Fibroblast of skin of right quadriceps (primary cell): ENCODE data around the gene SUMO2.
"Not testable (repeated sequence)": the region's sequence is repeated elsewhere in the genome, so short reads cannot be mapped to it uniquely, and the experiment has no call there.

ENCODE experiments used
- DNase-seq: peaks from one replicate; pipeline ENCODE4 v3.0.0-alpha.2; 2013

SUMO2 gene

DNA sequence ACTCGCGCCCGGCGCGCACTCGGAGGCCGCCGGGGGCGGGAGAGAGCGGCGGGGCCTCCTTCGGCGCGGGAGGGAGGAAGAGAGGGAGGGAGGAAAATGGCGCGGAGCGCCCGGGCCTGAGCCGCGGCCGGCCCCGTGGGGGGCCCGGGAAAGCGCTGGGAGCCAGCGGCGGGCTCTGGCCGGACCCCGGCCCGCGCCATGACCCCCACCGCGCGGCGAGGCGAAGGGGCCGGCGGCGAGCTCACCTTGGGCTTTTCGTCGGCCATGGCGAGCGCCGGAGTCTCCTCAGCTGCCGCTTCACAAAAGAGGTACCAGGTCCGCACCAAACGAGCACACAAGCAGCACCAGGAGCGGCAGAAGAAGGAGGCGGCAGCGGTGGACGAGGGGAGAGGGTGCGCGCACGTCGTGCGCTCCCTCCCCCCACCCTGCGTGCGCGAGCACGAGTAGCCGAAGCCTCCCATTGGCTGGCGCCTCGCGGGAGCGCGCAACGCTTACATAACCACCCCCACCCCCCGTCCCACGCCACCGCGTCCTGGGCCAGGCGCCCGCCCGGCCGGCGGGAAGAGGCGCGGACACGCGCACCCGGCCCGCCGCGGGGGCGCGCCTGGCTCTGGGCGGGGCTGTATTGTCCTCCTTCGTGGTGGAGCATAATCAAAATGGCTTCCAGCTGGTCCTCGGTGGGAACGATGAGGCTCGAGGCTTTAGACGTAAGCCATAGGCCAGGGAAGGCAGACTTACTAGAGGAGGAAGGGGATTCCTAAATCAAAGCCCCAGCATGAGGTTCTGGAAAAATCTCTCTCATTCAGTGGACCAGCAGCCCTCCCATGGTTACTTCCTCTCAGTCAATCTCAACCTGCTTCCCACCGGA lies at the start of gene SUMO2:
Gene SUMO2 (minus strand): TSS at position 391 of the 868 bp plus-strand sequence. CDS start 125 bp downstream, at position 266.
- peak; percentile 96 for DNase-seq

DNA sequence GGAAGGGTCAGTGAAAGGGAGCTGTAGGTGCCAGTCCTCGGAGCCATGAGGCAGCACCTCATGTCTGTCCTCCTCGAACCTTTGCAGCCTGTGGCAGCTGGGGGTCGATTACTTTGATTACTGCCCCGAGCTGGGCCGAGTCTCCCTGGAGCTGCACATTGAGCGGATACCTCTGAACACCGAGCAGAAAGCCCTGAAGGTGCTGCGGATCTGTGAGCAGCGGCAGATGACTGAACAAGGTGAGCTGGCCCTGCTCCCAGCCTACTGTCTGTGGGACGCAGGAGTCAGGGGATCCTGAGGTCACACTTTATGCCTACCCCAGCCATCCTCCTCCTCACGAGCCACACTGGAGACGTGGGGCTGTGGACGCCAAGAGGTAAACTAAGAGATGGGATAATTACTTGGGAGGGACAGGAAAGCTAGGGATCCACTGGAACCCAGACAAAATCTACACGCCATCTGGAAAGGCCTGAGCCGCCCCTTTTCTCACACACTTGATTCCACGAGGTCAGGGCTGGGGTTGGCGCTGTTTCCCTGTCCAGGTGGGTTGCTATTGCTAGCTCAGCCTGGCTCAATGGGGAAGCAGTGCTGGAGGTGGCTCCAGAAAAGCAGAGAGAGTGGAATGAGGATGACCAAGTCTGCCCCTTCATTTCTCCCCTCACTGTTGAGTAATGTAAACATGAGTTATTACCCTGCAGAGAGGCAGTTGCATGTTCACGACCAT lies 49.1 kb upstream of the SUMO2 start:
- DNase-seq = no peak

DNA sequence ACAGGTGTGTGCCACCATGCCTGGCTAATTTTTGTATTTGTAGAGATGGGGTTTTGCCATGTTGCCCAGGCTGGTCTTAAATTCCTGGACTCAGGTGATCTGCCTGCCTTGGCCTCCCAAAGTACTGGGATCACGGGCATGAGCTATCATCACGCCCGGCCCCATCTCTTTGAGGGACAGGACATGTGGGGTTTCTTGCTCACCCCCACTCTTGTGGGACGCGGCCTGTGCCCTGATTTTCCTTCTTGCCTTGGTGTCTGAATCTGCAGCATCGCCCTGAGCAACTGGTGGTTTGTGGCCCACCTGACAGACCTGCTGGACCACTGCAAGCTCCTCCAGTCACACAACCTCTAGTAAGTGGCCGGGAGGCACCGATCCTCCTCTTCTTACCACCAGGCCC lies 48.3 kb upstream of the SUMO2 start:
- no peak for DNase-seq

DNA sequence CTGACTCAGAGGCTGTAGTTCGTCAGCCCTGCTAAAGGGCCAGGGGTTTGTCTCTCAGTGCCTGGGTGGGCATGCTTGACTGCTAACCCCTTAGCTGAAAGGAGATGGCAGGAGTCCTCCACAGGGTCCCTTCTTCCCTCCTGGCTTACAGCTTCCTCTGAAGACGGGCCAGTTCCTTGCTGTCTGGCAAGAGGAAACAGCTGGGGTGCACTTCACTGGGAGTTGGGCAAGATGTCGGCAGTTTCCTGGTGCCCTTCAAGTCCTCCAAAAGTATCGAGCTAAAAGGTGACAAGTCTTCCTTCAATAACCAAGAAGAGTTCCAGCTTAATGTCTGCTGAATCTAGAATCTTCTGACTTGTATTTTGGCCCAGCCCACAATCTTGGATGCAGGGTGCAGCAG lies 46.1 kb upstream of the SUMO2 start:
- DNase-seq = no peak

GRCh38 chr17:75228305-75228704 lies 45.5 kb upstream of the SUMO2 start:
- DNase-seq = no peak

- DNase-seq = no peak
These were observed 45.0 kb upstream of the SUMO2 start for GRCh38 chr17:75227729-75228128.

DNA sequence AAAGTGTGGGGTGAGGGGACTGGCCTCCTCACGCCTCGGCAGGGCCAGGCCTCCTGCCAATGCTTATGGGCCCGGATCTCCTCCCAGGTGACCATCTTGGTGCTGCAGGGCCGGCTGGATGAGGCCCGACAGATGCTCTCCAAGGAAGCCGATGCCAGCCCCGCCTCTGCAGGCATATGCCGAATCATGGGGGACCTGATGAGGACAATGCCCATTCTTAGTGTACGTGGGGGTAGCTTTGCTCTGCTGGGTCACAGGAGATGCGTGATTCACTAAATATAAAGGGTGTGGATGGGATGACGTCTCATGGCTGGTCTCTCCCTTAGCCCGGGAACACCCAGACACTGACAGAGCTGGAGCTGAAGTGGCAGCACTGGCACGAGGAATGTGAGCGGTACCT lies 42.3 kb upstream of the SUMO2 start:
- DNase-seq = no peak

DNA sequence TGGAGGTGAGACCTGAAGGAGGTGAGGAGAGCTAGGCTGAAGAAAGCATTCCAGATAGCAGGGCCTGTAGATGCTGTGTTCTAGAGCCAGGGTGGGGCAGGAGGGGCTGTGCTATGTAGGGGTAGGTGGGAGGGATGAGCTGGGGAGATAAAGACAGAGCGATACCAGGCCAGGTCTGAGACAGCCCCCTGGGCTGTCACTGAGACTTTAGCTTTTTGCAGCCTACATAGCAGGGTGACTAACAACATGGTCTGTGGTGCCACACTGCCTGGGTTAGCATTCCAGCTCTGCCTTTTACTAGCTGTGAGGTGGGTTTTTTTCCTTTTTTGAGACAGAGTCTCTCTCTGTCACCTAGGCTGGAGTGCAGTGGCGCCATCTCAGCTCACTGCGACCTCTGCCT lies 37.1 kb upstream of the SUMO2 start:
- no peak for DNase-seq

DNA sequence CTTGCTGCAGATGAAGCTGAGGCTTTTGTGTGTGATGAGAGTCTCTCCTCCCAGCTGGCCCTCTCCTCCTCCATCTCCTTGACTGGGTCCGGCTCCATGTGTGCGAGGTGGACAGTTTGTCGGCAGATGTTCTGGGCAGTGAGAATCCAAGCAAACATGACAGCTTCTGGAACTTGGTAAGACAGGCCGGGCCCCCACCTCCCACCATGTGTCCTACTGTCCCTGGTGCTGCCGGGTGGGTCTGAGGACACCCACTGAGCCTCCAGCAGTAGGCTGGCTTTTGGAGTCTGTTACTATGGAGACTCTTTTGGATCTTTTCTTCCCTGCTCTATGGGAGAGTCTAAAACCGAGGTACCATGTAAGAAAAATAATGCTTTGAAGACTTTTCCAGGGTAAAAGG lies 35.4 kb upstream of the SUMO2 start:
- no peak for DNase-seq

DNA sequence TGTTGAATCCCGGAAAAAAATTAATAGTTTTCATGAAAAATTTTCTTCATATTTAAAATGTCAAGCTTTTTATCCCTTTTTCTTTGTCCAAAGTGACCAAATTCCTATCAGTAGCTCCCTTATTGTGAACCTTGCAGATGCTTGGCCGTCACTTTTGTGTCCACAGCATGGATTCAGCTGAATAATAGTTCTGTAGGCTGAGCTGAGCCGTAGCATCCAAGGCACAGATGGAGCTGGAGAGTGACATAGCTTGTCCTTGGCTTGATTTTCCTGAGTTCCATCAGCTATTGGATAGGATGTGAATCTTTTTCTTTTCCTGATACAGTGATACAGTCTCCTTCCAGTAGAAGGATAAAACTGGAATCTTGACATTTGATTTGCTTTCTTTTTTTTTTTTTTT lies 26.3 kb upstream of the SUMO2 start:
- no peak for DNase-seq

- no peak for DNase-seq
These were observed 25.4 kb upstream of the SUMO2 start for GRCh38 chr17:75208161-75208560.

GRCh38 chr17:75207760-75208159 lies 25.0 kb upstream of the SUMO2 start:
- no peak for DNase-seq

DNA sequence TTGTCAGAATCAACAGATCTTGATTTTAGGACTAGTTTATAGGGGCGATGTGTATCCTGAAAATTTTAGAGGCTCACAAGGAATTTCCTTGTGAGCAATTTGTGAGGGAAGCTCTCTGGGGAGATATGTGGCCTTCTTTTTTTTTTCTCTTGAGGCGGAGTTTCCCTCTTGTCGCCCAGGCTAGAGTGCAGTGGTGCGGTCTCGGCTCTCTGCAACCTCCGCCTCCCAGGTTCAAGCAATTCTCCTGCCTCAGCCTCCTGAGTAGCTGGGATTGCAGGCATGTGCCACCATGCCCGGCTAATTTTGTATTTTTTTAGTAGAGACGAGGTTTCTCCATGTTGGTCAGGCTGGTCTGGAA lies 24.3 kb upstream of the SUMO2 start:
- not testable (repeated sequence) for DNase-seq

- DNase-seq = no peak
These were observed 23.0 kb upstream of the SUMO2 start for GRCh38 chr17:75205793-75206163.

DNA sequence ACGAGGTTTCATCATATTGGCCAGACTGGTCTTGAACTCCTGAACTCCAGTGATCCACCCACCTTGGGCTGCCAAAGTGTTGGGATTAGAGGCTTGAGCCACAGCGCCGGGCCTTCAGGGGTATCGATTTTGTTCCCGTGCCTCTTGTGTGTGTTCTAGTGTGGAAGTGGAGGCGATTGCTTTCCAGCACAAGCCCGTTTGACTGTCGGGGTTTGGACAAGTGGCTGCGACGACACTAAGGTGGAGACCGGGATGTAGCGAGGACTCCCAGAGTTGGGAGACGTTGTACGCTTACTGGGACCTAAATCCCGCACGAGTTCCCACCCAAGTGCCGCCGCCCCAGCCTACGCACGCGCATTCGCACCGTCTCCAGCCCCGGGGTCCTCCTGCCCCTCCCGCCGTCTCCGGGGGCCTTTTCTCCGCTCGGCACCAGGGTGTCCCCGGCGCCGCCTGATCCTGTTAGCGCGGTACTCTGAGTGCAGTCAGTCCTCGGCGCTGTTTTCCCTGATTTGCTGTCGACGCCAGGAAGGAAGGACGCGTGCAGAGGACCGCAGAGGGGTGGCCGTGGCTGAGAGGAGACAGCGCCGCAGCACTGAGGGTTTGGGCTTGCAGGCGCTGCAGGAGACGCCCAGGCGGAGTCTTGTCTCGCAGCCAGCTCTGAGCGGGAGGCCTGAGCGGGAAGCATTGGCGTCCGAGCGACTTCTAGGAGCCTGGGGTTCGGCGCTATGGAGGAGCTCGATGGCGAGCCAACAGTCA lies 22.5 kb upstream of the SUMO2 start, which contains the start of gene NUP85:
Gene NUP85 (plus strand): TSS at position 643 of the 756 bp plus-strand sequence. CDS start 83 bp downstream, at position 726.
- DNase-seq = peak; percentile 93

DNA sequence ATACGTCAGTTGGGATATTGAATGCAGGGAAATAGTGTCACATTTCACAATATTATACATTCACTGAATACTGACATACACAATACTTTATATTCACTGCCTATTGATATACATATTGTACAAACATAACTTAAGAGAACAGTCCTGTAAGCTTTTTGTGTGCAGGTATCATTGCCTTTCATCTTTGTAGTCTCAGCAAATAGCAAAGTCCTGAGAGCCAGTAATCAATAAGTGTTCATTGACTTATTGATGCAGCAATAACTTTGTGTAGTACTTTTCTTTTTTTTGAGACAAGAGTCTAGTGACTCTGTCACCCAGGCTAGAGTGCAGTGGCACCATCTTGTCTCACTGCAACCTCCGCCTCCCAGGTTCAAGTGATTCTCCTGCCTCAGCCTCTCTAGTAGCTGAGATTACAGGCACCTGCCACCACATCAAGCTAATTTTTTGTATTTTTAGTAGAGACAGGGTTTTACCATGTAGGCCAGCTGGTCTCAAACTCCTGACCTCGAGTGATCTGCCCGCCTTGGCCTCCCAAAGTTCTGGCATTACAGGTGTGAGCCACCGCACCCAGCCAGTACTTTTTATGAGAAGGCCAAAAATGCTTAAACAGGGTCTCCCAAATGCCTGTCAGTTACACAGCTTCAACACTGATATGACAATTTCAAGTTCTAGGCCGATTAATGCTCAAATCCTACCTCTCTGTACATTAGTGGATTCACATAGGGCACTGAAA lies 17.3 kb upstream of the SUMO2 start:
- no peak for DNase-seq

DNA sequence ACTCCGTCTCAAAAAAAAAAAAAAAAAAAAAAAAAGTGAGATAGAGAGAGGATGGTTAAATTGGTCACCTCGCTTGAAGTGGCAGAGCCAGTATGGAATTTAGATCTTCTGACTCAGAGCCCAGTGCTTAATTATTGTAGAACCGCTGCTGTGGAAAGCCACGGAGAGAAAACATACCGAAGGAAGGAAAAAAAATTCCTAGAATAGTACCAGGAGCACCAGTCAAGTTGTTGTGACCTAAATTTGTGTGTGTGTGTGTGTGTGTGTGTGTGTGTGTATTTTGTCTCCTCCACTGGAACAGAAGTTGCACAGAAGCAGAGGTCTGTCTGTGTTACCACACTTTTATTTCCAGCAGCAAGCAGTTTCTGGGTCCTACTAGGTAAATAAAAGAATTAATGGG lies 12.1 kb upstream of the SUMO2 start:
- DNase-seq = peak; percentile 55

GRCh38 chr17:75191584-75191983 lies 8.8 kb upstream of the SUMO2 start:
- DNase-seq = peak; percentile 48

- DNase-seq = no peak
These were observed 5.9 kb upstream of the SUMO2 start for GRCh38 chr17:75188614-75189013.

DNA sequence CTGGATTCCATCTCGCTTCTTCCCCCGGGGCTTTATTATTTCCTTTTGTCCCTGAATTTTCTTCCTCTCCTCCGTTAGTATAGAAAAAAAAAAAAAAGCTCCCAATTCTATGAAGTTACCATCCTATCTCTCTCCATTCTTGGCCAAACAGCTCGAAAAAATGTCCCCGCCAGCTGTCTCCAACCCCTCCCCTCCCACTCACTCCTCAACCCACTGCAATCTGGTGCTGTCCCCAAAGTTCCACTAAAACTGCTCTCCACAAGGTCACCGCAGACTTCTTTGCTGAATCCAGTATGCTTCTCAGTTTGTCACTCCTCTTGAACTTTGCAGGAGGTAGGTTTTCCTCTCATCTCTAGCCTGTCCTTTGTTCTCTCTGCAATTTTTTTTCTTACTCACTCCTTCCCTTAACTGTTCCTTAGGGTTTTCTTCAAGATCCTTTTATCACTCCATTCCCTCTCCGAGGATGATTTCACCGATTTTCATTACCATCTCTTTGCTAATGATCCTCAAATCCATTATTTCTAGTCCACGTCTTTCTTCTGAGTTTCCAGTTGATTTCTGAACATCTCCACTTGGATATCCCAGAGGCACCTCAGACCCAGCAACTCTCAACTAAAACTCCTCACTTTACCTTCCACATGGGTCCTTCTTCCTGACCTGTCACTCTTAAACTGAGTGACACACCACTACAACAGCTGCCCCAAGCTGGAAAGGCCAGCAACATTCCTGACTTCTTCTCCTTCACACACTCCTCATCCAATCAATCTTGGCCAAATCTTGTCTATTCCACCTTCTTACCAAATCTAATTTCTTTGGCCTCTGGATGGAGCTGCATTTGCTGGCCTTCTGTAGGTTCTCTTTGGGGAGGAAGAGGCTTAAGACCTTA lies 1.5 kb upstream of the SUMO2 start:
- no peak for DNase-seq

- DNase-seq = no peak
These were observed 515 bp downstream of the SUMO2 start for GRCh38 chr17:75182319-75182568.
